GM12878 (cell line): ENCODE measurements around the gene MAST3. TPM values are rescaled to one million over a fixed set of nuclear protein-coding genes. Genes with fewer than 3 reads are reported as not detected.

Source experiments
- ATAC-seq: fragments of 200-7000 bp; cut with Tn5 transposase; 3 replicates; pipeline ENCODE4 v1.9.1; 2020; ENCODE audit warnings: mild to moderate bottlenecking, moderate library complexity
- BruUV-seq: library from RNA; stranded (reverse); fragments of 400-500 nt; replicated peaks from 2 replicates; lab custom pipeline; 2021; lab: Mats Ljungman, UMichigan
- CTCF ChIA-PET: fragments of 300-600 bp; sonication (Branson Sonifier 250); formaldehyde crosslinking; extraction: SDS; loops from one replicate; lab custom pipeline; 2021; ENCODE audit warnings: inconsistent platforms; lab: Yijun Ruan, JAX
- POLR2A ChIA-PET: fragments of 350-600 bp; formaldehyde crosslinking; extraction: SDS; loops from one replicate; lab custom pipeline; 2021; ENCODE audit warnings: inconsistent platforms; lab: Charles Lee
- RAD21 ChIA-PET: fragments of 300-600 bp; sonication (Branson Sonifier 250); formaldehyde crosslinking; loops from one replicate; lab custom pipeline; 2023; ENCODE audit warnings: antibody characterized with exemption; ENCODE audit not compliant: unreplicated experiment; lab: Charles Lee
- SMC1A ChIA-PET: fragments of 300-600 bp; sonication (Branson Sonifier 250); formaldehyde crosslinking; loops from one replicate; lab custom pipeline; 2023; ENCODE audit not compliant: unreplicated experiment, uncharacterized antibody; lab: Charles Lee
- DNase-seq: peaks from one replicate; pipeline ENCODE4 v3.0.0-alpha.2; 2011; ENCODE audit warnings: low read depth, low spot score
- FAIRE-seq: peaks from 3 replicates; lab custom pipeline; 2011; peaks lifted over from hg19 to GRCh38; lab: Jason Lieb, UNC
- H2AFZ ChIP-seq: 2 replicates; pipeline ENCODE4 v1.6.0; 2011; ENCODE audit warnings: low read depth, low read length, control low read depth; ENCODE audit not compliant: control insufficient read depth
- H3K27ac ChIP-seq: 2 replicates; pipeline ENCODE4 v1.5.1; 2011; ENCODE audit warnings: control low read depth; ENCODE audit not compliant: control insufficient read depth, insufficient read depth
- H3K27me3 ChIP-seq, 2 experiments: replicated peaks in 1 of 2; 2 replicates each; pipeline versions ENCODE4 v1.6.0 to v1.6.1; 2011; ENCODE audit warnings: low read length in 1 of 2; ENCODE audit not compliant: control insufficient read depth in 2 of 2, insufficient read depth in 2 of 2
- H3K36me3 ChIP-seq, 2 experiments: 2 replicates each; pipeline ENCODE4 v1.5.1; 2011; ENCODE audit warnings: low read length in 1 of 2; ENCODE audit not compliant: control insufficient read depth in 2 of 2, insufficient read depth in 2 of 2
- H3K4me1 ChIP-seq: 2 replicates; pipeline ENCODE4 v1.6.1; 2011; ENCODE audit warnings: mild to moderate bottlenecking, low read length, moderate library complexity, mixed read lengths; ENCODE audit not compliant: control insufficient read depth, insufficient read depth
- H3K4me2 ChIP-seq: 2 replicates; pipeline ENCODE4 v1.6.0; 2011; ENCODE audit warnings: control low read depth; ENCODE audit not compliant: control insufficient read depth, insufficient read depth
- H3K4me3 ChIP-seq: fragments of 200-600 bp; sonication (generic); 2 replicates; pipeline ENCODE4 v1.5.1; 2016
- H3K79me2 ChIP-seq: 2 replicates; pipeline ENCODE4 v1.6.0; 2011; ENCODE audit warnings: low read length; ENCODE audit not compliant: control insufficient read depth, insufficient read depth
- H3K9ac ChIP-seq: 2 replicates; pipeline ENCODE4 v1.8.0; 2011; ENCODE audit warnings: low read length, control low read depth, mixed read lengths; ENCODE audit not compliant: control insufficient read depth, insufficient read depth
- H3K9me3 ChIP-seq: replicated peaks from 3 replicates; pipeline ENCODE4 v1.5.1; 2011; ENCODE audit warnings: mild to moderate bottlenecking, low read length; ENCODE audit not compliant: control insufficient read depth, insufficient read depth
- H4K20me1 ChIP-seq: 2 replicates; pipeline ENCODE4 v1.6.0; 2011; ENCODE audit not compliant: control insufficient read depth, insufficient read depth
- CHD1 ChIP-seq: IDR thresholded peaks from 2 replicates; pipeline ENCODE4 v1.6.1; 2012; ENCODE audit warnings: low read depth, low read length, improper control_type of control experiment
- EGR1 ChIP-seq, 2 experiments: IDR thresholded peaks; 1 replicate in 1 of 2; 2 replicates in 1 of 2; pipeline ENCODE4 v1.6.1; 2011 to 2012; ENCODE audit warnings: low read depth in 2 of 2, low read length in 2 of 2, borderline replicate concordance in 1 of 2, mild to moderate bottlenecking in 1 of 2, moderate library complexity in 1 of 2
- ETV6 ChIP-seq, 2 experiments: fragments of 450-650 bp in 1 of 2; IDR thresholded peaks in 1 of 2; conservative IDR thresholded peaks in 1 of 2; 2 replicates each; pipeline ENCODE4 v1.6.1; 2014; ENCODE audit warnings: antibody characterized with exemption in 1 of 2, borderline replicate concordance in 1 of 2, low read depth in 1 of 2, mild to moderate bottlenecking in 1 of 2, moderate library complexity in 1 of 2
- FOXM1 ChIP-seq: IDR thresholded peaks from 2 replicates; pipeline ENCODE4 v1.6.1; 2012; ENCODE audit warnings: low read depth, mild to moderate bottlenecking, inconsistent platforms, low read length, moderate library complexity
- JUNB ChIP-seq: IDR thresholded peaks from 2 replicates; pipeline ENCODE4 v1.6.1; 2016; ENCODE audit warnings: antibody characterized with exemption, mild to moderate bottlenecking
- NFIC ChIP-seq: IDR thresholded peaks from 2 replicates; pipeline ENCODE4 v1.6.1; 2012; ENCODE audit warnings: low read depth, mild to moderate bottlenecking, inconsistent platforms, low read length, moderate library complexity
- NR2F1 ChIP-seq: fragments of 450-650 bp; conservative IDR thresholded peaks from 2 replicates; pipeline ENCODE4 v1.6.1; 2017; ENCODE audit warnings: mild to moderate bottlenecking
- NRF1 ChIP-seq: conservative IDR thresholded peaks from 2 replicates; pipeline ENCODE4 v1.6.1; 2011; ENCODE audit warnings: mild to moderate bottlenecking, low read depth, low read length, improper control_type of control experiment
- POLR2AphosphoS2 ChIP-seq: IDR thresholded peaks from 2 replicates; pipeline ENCODE4 v1.6.1; 2011; ENCODE audit warnings: low read depth, mild to moderate bottlenecking, low read length, improper control_type of control experiment, moderate library complexity
- RELA ChIP-seq: fragments of 450-650 bp; IDR thresholded peaks from 2 replicates; pipeline ENCODE4 v1.8.0; 2014; ENCODE audit warnings: borderline replicate concordance; ENCODE audit not compliant: partially characterized antibody
- RUNX3 ChIP-seq: IDR thresholded peaks from 2 replicates; pipeline ENCODE4 v1.6.1; 2012; ENCODE audit warnings: low read length, inconsistent platforms
- SIN3A ChIP-seq: IDR thresholded peaks from 2 replicates; pipeline ENCODE4 v1.6.1; 2012; ENCODE audit warnings: low read depth, low read length, improper control_type of control experiment
- STAT3 ChIP-seq: IDR thresholded peaks from 2 replicates; pipeline ENCODE4 v1.6.1; 2011; ENCODE audit warnings: low read depth, low read length, improper control_type of control experiment
- ZBED1 ChIP-seq: IDR thresholded peaks from 2 replicates; pipeline ENCODE4 v1.6.1; 2016; ENCODE audit warnings: borderline replicate concordance
- ZNF24 ChIP-seq: fragments of 450-650 bp; IDR thresholded peaks from 2 replicates; pipeline ENCODE4 v1.6.1; 2017; ENCODE audit warnings: antibody characterized with exemption, mild to moderate bottlenecking
- ZNF622 ChIP-seq: fragments of 450-650 bp; IDR thresholded peaks from 2 replicates; pipeline ENCODE4 v1.6.1; 2017; ENCODE audit warnings: mild to moderate bottlenecking, inconsistent platforms
- WGBS: methylation state at CpG from one replicate; pipeline ENCODE4 v1.1.6; 2016; ENCODE audit warnings: low lambda C conversion rate; ENCODE audit not compliant: insufficient replicate concordance, insufficient coverage; ENCODE audit errors: missing lambda C conversion rate; 5-methylcytosine and 5-hydroxymethylcytosine counted together
- in situ Hi-C: fragments of 300-500 bp; cut with MboI; formaldehyde crosslinking; loops from 9 replicates; pipeline ENCODE4 v1.14.3; 2018; ENCODE audit warnings: mixed read lengths
- intact Hi-C: fragments of 100-400 bp; cut with micrococcal nuclease; formaldehyde crosslinking; loops from one replicate; pipeline ENCODE4 v1.14.2; 2022; ENCODE audit not compliant: unreplicated experiment
- polyA plus RNA-seq, 11 experiments: library from polyadenylated mRNA; depleted of rRNA in 4 of 11; unstranded in 6 of 11; stranded (reverse) in 5 of 11; fragments of >200 nt; fragmentation: Nextera tagmentation in 4 of 11; fragmentation: Illumina TruSeq in 1 of 11; extraction: Ambion mirVana in 4 of 11; extraction: Trizol in 1 of 11; gene quantifications; 1 replicate in 1 of 11; 2 replicates in 10 of 11; pipeline versions ENCODE4 v1.2.1 to v1.2.3, GENCODE V29; 2011 to 2016; ENCODE audit warnings: inconsistent platforms in 2 of 11, missing spikeins in 2 of 11, low read depth in 1 of 11
- total RNA-seq, 4 experiments: library from RNA; depleted of rRNA in 3 of 4; stranded (reverse); fragments of >200 nt in 3 of 4; fragmentation: Illumina TruSeq in 1 of 4; extraction: Trizol in 1 of 4; gene quantifications; 2 replicates each; pipeline versions ENCODE4 v1.2.1 to v1.2.3, GENCODE V29; 2013 to 2021
- TF ChIP-seq, protein P1 (sequence below), 3 experiments: IDR thresholded peaks in 2 of 3; conservative IDR thresholded peaks in 1 of 3; 2 replicates each; pipeline ENCODE4 v1.5.1; 2011; ENCODE audit warnings: low read depth in 3 of 3, low read length in 3 of 3, mild to moderate bottlenecking in 3 of 3, control low read depth in 2 of 3, moderate library complexity in 2 of 3, inconsistent platforms in 1 of 3, mixed read lengths in 1 of 3; ENCODE audit not compliant: control insufficient read depth in 2 of 3, insufficient read depth in 1 of 3; ENCODE audit errors: extremely low read depth in 1 of 3
- TF ChIP-seq, protein P2 (sequence below): IDR thresholded peaks from 2 replicates; pipeline ENCODE4 v1.6.1; 2012; ENCODE audit warnings: low read depth, low read length, improper control_type of control experiment
- TF ChIP-seq, protein P3 (sequence below): IDR thresholded peaks from 2 replicates; pipeline ENCODE4 v1.6.1; 2012; ENCODE audit warnings: mild to moderate bottlenecking, low read depth, low read length

The MAST3 gene
- total and polyA plus RNA-seq, 10 of the 15 experiments (the other 5 are each of a cell fraction or from before 2014, with no cell fraction given): 3.0 to 22.2 (median 7.5) TPM

DNA sequence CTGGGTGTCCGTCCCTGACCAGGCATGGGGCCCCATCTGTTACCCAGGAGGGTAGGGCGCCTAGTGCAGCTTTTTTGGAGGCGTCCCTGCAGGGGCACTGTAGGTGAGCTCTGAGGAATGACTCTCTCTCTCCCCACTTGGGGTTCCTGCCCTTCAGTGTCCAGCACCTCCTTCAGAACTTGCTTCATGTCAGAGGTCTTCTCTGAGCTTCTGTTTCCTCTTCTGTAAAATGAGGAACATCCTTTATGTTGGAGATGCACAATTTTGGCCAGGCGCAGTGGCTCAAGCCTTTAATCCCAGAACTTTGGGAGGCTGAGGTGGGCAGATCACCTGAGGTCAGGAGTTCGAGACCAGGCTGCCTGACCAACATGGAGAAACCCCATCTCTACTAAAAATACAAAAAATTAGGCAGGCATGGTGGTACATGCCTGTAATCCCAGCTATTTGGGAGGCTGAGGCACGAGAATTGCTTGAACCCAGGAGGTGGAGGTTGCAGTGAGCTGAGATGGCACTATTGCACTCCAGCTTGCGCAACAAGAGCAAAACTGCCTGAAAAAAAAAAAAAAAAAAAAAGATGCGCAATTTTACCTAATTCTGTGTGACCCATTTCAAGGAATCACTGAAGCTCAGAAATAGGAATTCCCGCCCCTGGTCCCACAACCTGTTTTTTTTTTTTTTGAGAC lies 40.2 kb downstream of the MAST3 start:
- TF ChIP-seq SIN3A (no peak), NFIC (no peak), RELA (no peak), FOXM1 (no peak), ETV6 (conservative IDR thresholded peaks at IDR 0.05 in 1 of 2, IDR thresholded peaks at IDR 0.05 in 1 of 2; ENCODE audit: borderline replicate concordance in 1 of 2, low read depth in 1 of 2) (no peak), CHD1 (no peak), ZNF622 (no peak), STAT3 (no peak), ZBED1 (no peak), POLR2AphosphoS2 (no peak), NRF1 (no peak), EGR1 (IDR thresholded peaks at IDR 0.05; ENCODE audit: borderline replicate concordance in 1 of 2, low read depth in 2 of 2, low read length in 2 of 2) (no peak), NR2F1 (no peak), JUNB (no peak), ZNF24 (no peak), RUNX3 (no peak)
- TF ChIP-seq, protein P1, sequence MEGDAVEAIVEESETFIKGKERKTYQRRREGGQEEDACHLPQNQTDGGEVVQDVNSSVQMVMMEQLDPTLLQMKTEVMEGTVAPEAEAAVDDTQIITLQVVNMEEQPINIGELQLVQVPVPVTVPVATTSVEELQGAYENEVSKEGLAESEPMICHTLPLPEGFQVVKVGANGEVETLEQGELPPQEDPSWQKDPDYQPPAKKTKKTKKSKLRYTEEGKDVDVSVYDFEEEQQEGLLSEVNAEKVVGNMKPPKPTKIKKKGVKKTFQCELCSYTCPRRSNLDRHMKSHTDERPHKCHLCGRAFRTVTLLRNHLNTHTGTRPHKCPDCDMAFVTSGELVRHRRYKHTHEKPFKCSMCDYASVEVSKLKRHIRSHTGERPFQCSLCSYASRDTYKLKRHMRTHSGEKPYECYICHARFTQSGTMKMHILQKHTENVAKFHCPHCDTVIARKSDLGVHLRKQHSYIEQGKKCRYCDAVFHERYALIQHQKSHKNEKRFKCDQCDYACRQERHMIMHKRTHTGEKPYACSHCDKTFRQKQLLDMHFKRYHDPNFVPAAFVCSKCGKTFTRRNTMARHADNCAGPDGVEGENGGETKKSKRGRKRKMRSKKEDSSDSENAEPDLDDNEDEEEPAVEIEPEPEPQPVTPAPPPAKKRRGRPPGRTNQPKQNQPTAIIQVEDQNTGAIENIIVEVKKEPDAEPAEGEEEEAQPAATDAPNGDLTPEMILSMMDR (IDR thresholded peaks at IDR 0.05 in 2 of 3, conservative IDR thresholded peaks at IDR 0.05 in 1 of 3; ENCODE audit: control insufficient read depth in 2 of 3, extremely low read depth in 1 of 3, insufficient read depth in 1 of 3, low read depth in 3 of 3, low read length in 3 of 3): no peak
- TF ChIP-seq, protein P2, sequence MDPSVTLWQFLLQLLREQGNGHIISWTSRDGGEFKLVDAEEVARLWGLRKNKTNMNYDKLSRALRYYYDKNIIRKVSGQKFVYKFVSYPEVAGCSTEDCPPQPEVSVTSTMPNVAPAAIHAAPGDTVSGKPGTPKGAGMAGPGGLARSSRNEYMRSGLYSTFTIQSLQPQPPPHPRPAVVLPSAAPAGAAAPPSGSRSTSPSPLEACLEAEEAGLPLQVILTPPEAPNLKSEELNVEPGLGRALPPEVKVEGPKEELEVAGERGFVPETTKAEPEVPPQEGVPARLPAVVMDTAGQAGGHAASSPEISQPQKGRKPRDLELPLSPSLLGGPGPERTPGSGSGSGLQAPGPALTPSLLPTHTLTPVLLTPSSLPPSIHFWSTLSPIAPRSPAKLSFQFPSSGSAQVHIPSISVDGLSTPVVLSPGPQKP: no peak
- TF ChIP-seq, protein P3, sequence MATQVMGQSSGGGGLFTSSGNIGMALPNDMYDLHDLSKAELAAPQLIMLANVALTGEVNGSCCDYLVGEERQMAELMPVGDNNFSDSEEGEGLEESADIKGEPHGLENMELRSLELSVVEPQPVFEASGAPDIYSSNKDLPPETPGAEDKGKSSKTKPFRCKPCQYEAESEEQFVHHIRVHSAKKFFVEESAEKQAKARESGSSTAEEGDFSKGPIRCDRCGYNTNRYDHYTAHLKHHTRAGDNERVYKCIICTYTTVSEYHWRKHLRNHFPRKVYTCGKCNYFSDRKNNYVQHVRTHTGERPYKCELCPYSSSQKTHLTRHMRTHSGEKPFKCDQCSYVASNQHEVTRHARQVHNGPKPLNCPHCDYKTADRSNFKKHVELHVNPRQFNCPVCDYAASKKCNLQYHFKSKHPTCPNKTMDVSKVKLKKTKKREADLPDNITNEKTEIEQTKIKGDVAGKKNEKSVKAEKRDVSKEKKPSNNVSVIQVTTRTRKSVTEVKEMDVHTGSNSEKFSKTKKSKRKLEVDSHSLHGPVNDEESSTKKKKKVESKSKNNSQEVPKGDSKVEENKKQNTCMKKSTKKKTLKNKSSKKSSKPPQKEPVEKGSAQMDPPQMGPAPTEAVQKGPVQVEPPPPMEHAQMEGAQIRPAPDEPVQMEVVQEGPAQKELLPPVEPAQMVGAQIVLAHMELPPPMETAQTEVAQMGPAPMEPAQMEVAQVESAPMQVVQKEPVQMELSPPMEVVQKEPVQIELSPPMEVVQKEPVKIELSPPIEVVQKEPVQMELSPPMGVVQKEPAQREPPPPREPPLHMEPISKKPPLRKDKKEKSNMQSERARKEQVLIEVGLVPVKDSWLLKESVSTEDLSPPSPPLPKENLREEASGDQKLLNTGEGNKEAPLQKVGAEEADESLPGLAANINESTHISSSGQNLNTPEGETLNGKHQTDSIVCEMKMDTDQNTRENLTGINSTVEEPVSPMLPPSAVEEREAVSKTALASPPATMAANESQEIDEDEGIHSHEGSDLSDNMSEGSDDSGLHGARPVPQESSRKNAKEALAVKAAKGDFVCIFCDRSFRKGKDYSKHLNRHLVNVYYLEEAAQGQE: no peak
- DNase-seq: no peak
- in situ Hi-C loops: no loop called here
- H3K9me3 ChIP-seq: no peaks in the 10 kb centered on the region
- ATAC-seq: no peak
- H3K4me1 ChIP-seq: no peaks in the 10 kb centered on the region
- CTCF ChIA-PET: no interaction called here
- H3K4me3 ChIP-seq: no peak overlapping the region
- no peak overlapping the region for H3K9ac ChIP-seq
- intact Hi-C loops: no loop called here
- H3K79me2 ChIP-seq: no peaks in the 10 kb centered on the region
- no peaks in the 10 kb centered on the region for H3K27me3 ChIP-seq
- SMC1A ChIA-PET: no interaction called here
- peaks cover 11 to 21% of the 10 kb centered on the region in 2 experiments for H3K36me3 ChIP-seq
- no peaks in the 10 kb centered on the region for H4K20me1 ChIP-seq
- H2AFZ ChIP-seq: no peak overlapping the region
- no peak for FAIRE-seq
- no peak overlapping the region for H3K4me2 ChIP-seq
- BruUV-seq: no TSS peak
- POLR2A ChIA-PET: interaction anchor here (0.6 kb wide), 1 partner anchor 12 kb away, joined by 4 read pairs; no protein-coding TSS in a partner anchor
- H3K27ac ChIP-seq: no peak overlapping the region
- WGBS: 84% methylated on average over 9 of the region's 9 CpGs
- RAD21 ChIA-PET: no interaction called here
